SKM-1 (cell line): ENCODE results near the gene ODF4.
"Not testable (repeated sequence)": the region's sequence is repeated elsewhere in the genome, so short reads cannot be mapped to it uniquely, and the experiment has no call there.

Experiments used
- DNase-seq: peaks from one replicate; lab custom pipeline; 2025; ENCODE audit not compliant: unreplicated experiment; lab: John Stamatoyannopoulos, UW

Gene ODF4

GRCh38 chr17:8393470-8394231 lies 54.0 kb downstream of the ODF4 start:
- no peak for DNase-seq

GRCh38 chr17:8394497-8394896 lies 54.9 kb downstream of the ODF4 start:
- DNase-seq, result not testable (repeated sequence)
